ENCODE measurements around the gene PIH1D1.

Gene PIH1D1

GRCh38 chr19:49423985-49424303, 27.7 kb downstream of the PIH1D1 start:
- DNase-seq (ENCODE audit: low spot score): no peak
- no peak for TF ChIP-seq CTCF (IDR thresholded peaks at IDR 0.05; ENCODE audit: extremely low read depth, missing control alignments)

- DNase-seq (ENCODE audit: low spot score): no peak
- no peak for TF ChIP-seq CTCF (IDR thresholded peaks at IDR 0.05; ENCODE audit: extremely low read depth, missing control alignments)
These were observed 28.3 kb downstream of the PIH1D1 start, which contains the start of gene PTH2 for GRCh38 chr19:49423071-49423984. PTH2 (minus strand) TSS chr19:49423441; CDS start chr19:49423339, 102 bp downstream.

- TF ChIP-seq CTCF (IDR thresholded peaks at IDR 0.05; ENCODE audit: extremely low read depth, missing control alignments): peak; percentile 43
- DNase-seq (ENCODE audit: low spot score): peak; percentile 68
These were observed 29.1 kb downstream of the PIH1D1 start for GRCh38 chr19:49422407-49423070.

GRCh38 chr19:49421878-49422202, 29.8 kb downstream of the PIH1D1 start:
- no peak for TF ChIP-seq CTCF (IDR thresholded peaks at IDR 0.05; ENCODE audit: extremely low read depth, missing control alignments)
- no peak for DNase-seq (ENCODE audit: low spot score)

- DNase-seq (ENCODE audit: low spot score): peak; percentile 65
- TF ChIP-seq CTCF (IDR thresholded peaks at IDR 0.05; ENCODE audit: extremely low read depth, missing control alignments): no peak
These were observed 30.4 kb downstream of the PIH1D1 start for GRCh38 chr19:49421039-49421877.

- DNase-seq (ENCODE audit: low spot score): no peak
- no peak for TF ChIP-seq CTCF (IDR thresholded peaks at IDR 0.05; ENCODE audit: extremely low read depth, missing control alignments)
These were observed 31.4 kb downstream of the PIH1D1 start for GRCh38 chr19:49420227-49420626.

Measured in GM20000 (cell line).